AG09319 (cell line): ENCODE measurements around the gene CNTN4.

Source experiments
- DNase-seq: peaks from one replicate; pipeline ENCODE4 v3.0.0-alpha.2; 2010; ENCODE audit warnings: low read depth; ENCODE audit errors: extremely low read depth
- CTCF ChIP-seq: IDR thresholded peaks from 2 replicates; pipeline ENCODE4 v1.5.1; 2011; ENCODE audit warnings: low read depth, mild to moderate bottlenecking, inconsistent platforms, low read length, moderate library complexity

CNTN4 gene

DNA sequence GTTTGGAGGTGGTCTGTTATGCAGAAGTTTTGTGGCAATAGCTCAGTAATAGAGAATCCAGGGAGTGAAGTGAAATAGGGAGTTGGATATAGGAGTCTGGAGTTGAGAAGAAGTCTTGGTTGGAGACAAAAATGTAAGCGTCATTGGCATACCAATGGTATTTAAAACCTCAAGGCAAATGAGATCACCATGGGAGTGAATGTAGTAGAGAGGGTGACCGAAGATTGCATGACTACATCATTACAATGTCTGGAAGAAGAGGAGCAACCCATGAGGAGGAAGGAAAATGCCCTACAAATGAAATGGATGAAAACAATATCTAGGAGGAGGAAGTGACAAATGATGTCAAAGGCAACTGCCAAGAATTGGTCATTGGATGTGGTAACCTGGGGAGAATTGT lies 54.4 kb downstream of the CNTN4 start:
- no peak for TF ChIP-seq CTCF
- DNase-seq, result no peak

DNA sequence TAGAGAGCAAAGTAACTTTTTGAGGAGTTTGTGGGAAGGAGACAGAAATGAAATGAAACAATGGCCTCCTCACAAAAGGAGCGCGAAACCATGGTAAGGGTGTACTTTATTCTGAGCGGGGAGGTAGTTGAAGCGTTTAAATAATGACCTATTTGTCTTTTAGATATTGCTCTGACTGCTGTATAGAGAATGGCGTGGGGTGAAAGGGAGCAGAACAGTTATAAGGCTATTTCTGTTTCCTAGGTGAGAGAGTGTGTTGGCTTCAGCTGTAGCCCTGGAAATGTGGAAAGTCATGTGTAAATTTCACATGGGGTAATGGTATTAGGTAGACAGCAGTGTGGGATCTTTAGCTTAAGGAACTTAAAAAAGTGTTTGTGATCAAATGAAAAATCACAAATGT lies 54.9 kb downstream of the CNTN4 start:
- no peak for TF ChIP-seq CTCF

DNA sequence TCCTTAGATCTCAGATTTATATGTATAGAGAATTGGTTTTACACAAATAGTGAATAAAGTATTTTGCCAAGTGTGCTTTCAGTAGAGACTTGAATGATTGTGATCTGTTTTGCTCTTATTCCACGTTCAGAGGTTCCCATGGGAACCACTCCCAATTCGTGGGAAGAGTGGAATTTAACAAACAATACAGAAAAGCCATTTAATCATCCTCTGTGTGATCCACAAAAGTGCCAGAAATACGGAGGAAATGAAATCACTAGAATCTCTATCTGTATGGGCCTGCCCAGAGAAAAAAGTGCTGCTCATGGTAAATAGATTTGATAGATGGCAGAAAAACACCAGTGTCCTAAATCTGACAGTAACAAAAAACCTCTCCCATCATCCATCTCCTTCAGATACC lies 56.0 kb downstream of the CNTN4 start:
- no peak for DNase-seq
- TF ChIP-seq CTCF, result no peak

More for the DNA sequence above, 54.9 kb downstream of the CNTN4 start:
- DNase-seq, result no peak

DNA sequence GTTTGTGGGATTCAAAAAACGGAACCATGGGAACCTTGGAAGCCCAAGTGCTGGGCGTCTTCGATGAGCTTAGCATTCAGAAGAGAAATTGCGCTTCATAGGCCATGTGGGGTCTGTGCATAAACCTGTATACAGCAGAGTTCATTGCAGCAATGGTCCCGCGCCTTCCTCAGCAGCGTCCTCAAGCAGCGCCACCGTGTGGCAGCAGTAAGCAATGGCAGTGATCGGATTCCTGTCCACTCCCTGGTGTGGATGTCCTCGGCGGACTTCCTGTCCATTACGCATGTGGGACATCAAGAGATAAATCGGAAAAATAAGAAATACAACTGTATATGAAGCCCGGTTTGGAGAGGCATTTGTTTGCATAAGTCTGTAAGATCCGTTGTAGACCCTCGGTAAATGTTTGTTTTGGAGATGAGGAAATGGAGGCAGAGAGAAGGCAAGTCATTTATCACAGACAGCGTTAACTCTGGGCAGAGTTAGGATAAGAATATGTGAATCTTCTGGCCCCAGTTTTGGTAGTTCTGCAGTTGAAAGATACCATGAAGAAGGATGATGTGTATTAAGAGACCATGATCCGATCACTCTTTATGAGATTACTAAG lies 57.7 kb downstream of the CNTN4 start:
- DNase-seq, result no peak
- TF ChIP-seq CTCF, result no peak

- no peak for DNase-seq
- TF ChIP-seq CTCF, result no peak
These were observed 60.2 kb downstream of the CNTN4 start for GRCh38 chr3:2158828-2159227.

GRCh38 chr3:2166552-2166951 lies 67.9 kb downstream of the CNTN4 start:
- TF ChIP-seq CTCF, result no peak
- no peak for DNase-seq

GRCh38 chr3:2172561-2173171 lies 74.0 kb downstream of the CNTN4 start:
- no peak for DNase-seq
- TF ChIP-seq CTCF, result no peak
